ENCODE data around the gene ABHD17A. TPM values are rescaled to one million over a fixed set of nuclear protein-coding genes. Genes with fewer than 3 reads are reported as not detected.
A peak's percentile ranks its signal among the peaks of the same experiment; 100 is the strongest.
"Not testable (repeated sequence)": the region's sequence is repeated elsewhere in the genome, so short reads cannot be mapped to it uniquely, and the experiment has no call there.

ABHD17A gene
- 59.4 to 67.2 TPM (median 62.0 TPM) in 3 replicates for total RNA-seq

GRCh38 chr19:1885398-1886119, at the start of gene ABHD17A:
Gene ABHD17A, minus strand, starts transcription at chr19:1885496. Its CDS starts 3,930 bp downstream, at chr19:1881566.
- H3K9me3 Mint-ChIP-seq; H3K36me3 Mint-ChIP-seq; H3K27me3 Mint-ChIP-seq (ENCODE audit: low read depth): not testable (repeated sequence)
- Mint-ChIP-seq H3K27ac (peak within 1 kb of the TSS; percentile 96), H3K4me3 (peak within 1 kb of the TSS; percentile 95), H3K4me1 (peaks cover 37% of the 10 kb centered on the region)
- DNase-seq (ENCODE audit: low spot score in 2 of 2, unreplicated experiment in 2 of 2): peak; percentile 92 to 95

DNA sequence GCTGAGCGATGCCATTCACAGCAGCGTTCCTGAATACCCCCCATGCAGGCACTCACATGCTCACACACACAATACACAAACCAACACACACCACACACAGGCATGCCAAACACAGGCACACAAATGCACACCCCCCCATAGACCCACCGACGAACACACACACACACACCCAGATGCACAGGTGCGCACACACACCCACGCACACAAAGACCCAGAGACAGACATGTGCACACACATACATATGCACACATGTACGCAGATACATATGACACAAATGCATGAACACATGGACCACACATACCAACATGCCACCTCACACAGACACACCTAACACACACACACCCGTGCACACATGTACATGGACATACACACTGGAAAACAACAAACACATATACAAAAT, 48.6 kb upstream of the ABHD17A start:
- Mint-ChIP-seq H3K27ac (no peak overlapping the region), H3K4me3 (no peak overlapping the region)
- no peak for DNase-seq (ENCODE audit: low spot score in 2 of 2, unreplicated experiment in 2 of 2)

GRCh38 chr19:1933244-1933643, 47.9 kb upstream of the ABHD17A start:
- H3K36me3 Mint-ChIP-seq: no peaks in the 10 kb centered on the region
- H3K27ac Mint-ChIP-seq: no peak overlapping the region
- no peak for TF ChIP-seq CTCF (IDR thresholded peaks at IDR 0.05; ENCODE audit: unreplicated experiment)
- DNase-seq (ENCODE audit: low spot score in 2 of 2, unreplicated experiment in 2 of 2): no peak
- peaks cover 3% of the 10 kb centered on the region for H3K4me1 Mint-ChIP-seq
- H3K4me3 Mint-ChIP-seq: no peak overlapping the region
- no peaks in the 10 kb centered on the region for H3K27me3 Mint-ChIP-seq (ENCODE audit: low read depth)
- peaks cover 11% of the 10 kb centered on the region for H3K9me3 Mint-ChIP-seq

More for the DNA sequence above, 48.6 kb upstream of the ABHD17A start:
- Mint-ChIP-seq H3K9me3 (peaks cover 11% of the 10 kb centered on the region), H3K36me3 (no peaks in the 10 kb centered on the region), H3K27me3 (ENCODE audit: low read depth) (no peaks in the 10 kb centered on the region), H3K4me1 (peaks cover 3% of the 10 kb centered on the region)
- no peak for TF ChIP-seq CTCF (IDR thresholded peaks at IDR 0.05; ENCODE audit: unreplicated experiment)

- Mint-ChIP-seq H3K4me3 (no peak overlapping the region), H3K4me1 (peaks cover 3% of the 10 kb centered on the region), H3K9me3 (peaks cover 16% of the 10 kb centered on the region), H3K27ac (no peak overlapping the region), H3K36me3 (no peaks in the 10 kb centered on the region), H3K27me3 (ENCODE audit: low read depth) (no peaks in the 10 kb centered on the region)
- no peak for TF ChIP-seq CTCF (IDR thresholded peaks at IDR 0.05; ENCODE audit: unreplicated experiment)
- no peak for DNase-seq (ENCODE audit: low spot score in 2 of 2, unreplicated experiment in 2 of 2)
Measured at GRCh38 chr19:1932395-1932794, 47.1 kb upstream of the ABHD17A start.

GRCh38 chr19:1931445-1931844, 46.1 kb upstream of the ABHD17A start:
- no peak for DNase-seq (ENCODE audit: low spot score in 2 of 2, unreplicated experiment in 2 of 2)
- H3K27me3 Mint-ChIP-seq (ENCODE audit: low read depth): no peaks in the 10 kb centered on the region
- no peak overlapping the region for H3K4me3 Mint-ChIP-seq
- no peaks in the 10 kb centered on the region for H3K36me3 Mint-ChIP-seq
- peaks cover 16% of the 10 kb centered on the region for H3K9me3 Mint-ChIP-seq
- TF ChIP-seq CTCF (IDR thresholded peaks at IDR 0.05; ENCODE audit: unreplicated experiment): no peak
- peaks cover 3% of the 10 kb centered on the region for H3K4me1 Mint-ChIP-seq
- no peak overlapping the region for H3K27ac Mint-ChIP-seq

GRCh38 chr19:1929021-1929742, 43.9 kb upstream of the ABHD17A start:
- H3K4me3 Mint-ChIP-seq: peak overlapping the region; percentile 57
- no peaks in the 10 kb centered on the region for H3K27me3 Mint-ChIP-seq (ENCODE audit: low read depth)
- peaks cover 3% of the 10 kb centered on the region for H3K4me1 Mint-ChIP-seq
- peak; percentile 91 for TF ChIP-seq CTCF (IDR thresholded peaks at IDR 0.05; ENCODE audit: unreplicated experiment)
- H3K36me3 Mint-ChIP-seq: peaks cover 3% of the 10 kb centered on the region
- no peak overlapping the region for H3K27ac Mint-ChIP-seq
- peaks cover 11% of the 10 kb centered on the region for H3K9me3 Mint-ChIP-seq
- DNase-seq (ENCODE audit: low spot score in 2 of 2, unreplicated experiment in 2 of 2): peak; percentile 58 to 83

Measured in mesothelial cell of epicardium (in vitro differentiated cells).